Left ventricle myocardium inferior (tissue), 1 donor: ENCODE data around the gene NUCKS1. TPM values are rescaled to one million over a fixed set of nuclear protein-coding genes. Genes with fewer than 3 reads are reported as not detected.
A peak's percentile ranks its signal among the peaks of the same experiment; 100 is the strongest.

ENCODE experiments used
- DNase-seq: peaks from one replicate; pipeline ENCODE4 v3.0.0-alpha.2; 2020
- H3K27ac ChIP-seq: fragments of 200-600 bp; replicated peaks from 2 replicates; pipeline ENCODE4 v1.8.0; 2021
- H3K27me3 ChIP-seq: fragments of 200-600 bp; 2 replicates; pipeline ENCODE4 v1.8.0; 2021; ENCODE audit warnings: low read depth
- H3K36me3 ChIP-seq: fragments of 200-600 bp; 2 replicates; pipeline ENCODE4 v1.8.0; 2021
- H3K4me1 ChIP-seq: fragments of 200-600 bp; 2 replicates; pipeline ENCODE4 v1.8.0; 2021
- H3K4me3 ChIP-seq: fragments of 200-600 bp; 2 replicates; pipeline ENCODE4 v1.8.0; 2021; ENCODE audit warnings: mild to moderate bottlenecking, moderate library complexity
- H3K9me3 ChIP-seq: fragments of 200-600 bp; replicated peaks from 2 replicates; pipeline ENCODE4 v1.8.0; 2021
- CTCF ChIP-seq: fragments of 200-600 bp; IDR thresholded peaks from 2 replicates; pipeline ENCODE4 v1.8.0; 2021; ENCODE audit warnings: antibody characterized with exemption, mild to moderate bottlenecking, borderline replicate concordance
- intact Hi-C: fragments of 100-400 bp; cut with micrococcal nuclease; formaldehyde crosslinking; loops from one replicate; pipeline ENCODE4 v1.11.0; 2022
- total RNA-seq: library from RNA; stranded (reverse); fragmentation: NEBNext Ultra II Directional; extraction: Animal tissue kit (Norgen Biotek cat#: 25700); gene quantifications from one replicate; pipeline ENCODE4 v1.2.1, GENCODE V29; 2021
- donor health status: DM: no; HTN: yes; CAD: no; lungs with severe emphysema.

NUCKS1 gene
- total RNA-seq, 1 donor from 2014 or later: 217 TPM

DNA sequence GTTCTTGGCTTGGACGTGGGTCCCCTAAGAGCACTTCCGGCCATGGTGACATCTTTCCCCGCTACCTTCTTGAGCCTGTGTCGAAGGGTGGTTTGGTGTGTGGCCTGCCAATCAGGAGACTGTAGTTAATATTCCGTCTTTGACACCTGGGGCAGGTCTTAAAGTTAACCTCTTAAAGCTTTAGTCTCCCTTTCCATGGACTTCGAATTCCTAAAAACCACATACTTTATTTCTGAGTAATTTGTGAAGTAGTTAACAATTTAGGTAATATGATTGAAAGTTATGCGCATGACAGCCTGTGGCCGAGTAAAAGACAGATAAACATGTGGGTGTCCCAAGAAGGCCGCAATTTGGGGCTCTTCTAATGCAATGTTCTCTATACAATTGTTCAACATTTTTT is 35.5 kb upstream of the NUCKS1 start:
- Histone ChIP-seq H3K4me1 (peaks cover 42% of the 10 kb centered on the region), H3K4me3 (no peak overlapping the region), H3K27me3 (no peaks in the 10 kb centered on the region), H3K36me3 (peaks cover 9% of the 10 kb centered on the region), H3K9me3 (no peaks in the 10 kb centered on the region), H3K27ac (peak overlapping the region; percentile 82)
- DNase-seq: no peak
- TF ChIP-seq CTCF: no peak
- intact Hi-C loops: no loop called here

DNA sequence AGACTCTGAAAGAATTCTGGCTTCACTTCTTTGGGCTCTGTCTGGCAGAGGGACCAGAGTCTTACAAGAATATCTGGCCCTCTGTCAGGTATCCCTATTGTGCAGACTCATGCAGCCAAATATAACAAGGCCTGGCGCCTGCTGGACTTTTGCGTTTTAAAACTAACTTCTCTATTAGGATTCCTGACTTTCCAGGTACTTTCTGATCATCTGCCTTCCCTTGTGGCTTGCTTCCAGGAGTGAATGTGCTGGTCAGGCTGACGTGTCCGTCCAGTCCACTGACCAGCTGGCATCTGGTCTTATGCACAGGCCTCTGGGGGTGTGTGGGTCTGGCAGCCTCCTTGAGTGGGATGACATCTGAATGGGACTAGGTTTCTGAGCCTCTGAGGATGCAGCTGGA is 33.9 kb upstream of the NUCKS1 start:
- Histone ChIP-seq H3K27me3 (no peaks in the 10 kb centered on the region), H3K4me1 (peaks cover 42% of the 10 kb centered on the region), H3K27ac (peak overlapping the region; percentile 82), H3K36me3 (peaks cover 3% of the 10 kb centered on the region), H3K9me3 (no peaks in the 10 kb centered on the region), H3K4me3 (no peak overlapping the region)
- DNase-seq: no peak
- no peak for TF ChIP-seq CTCF
- intact Hi-C loops: no loop called here

GRCh38 chr1:205783433-205783795 is 33.4 kb upstream of the NUCKS1 start:
- H3K9me3 ChIP-seq: no peaks in the 10 kb centered on the region
- no peak for DNase-seq
- H3K4me1 ChIP-seq: peaks cover 42% of the 10 kb centered on the region
- no peaks in the 10 kb centered on the region for H3K27me3 ChIP-seq
- intact Hi-C loops: no loop called here
- no peak for TF ChIP-seq CTCF
- H3K36me3 ChIP-seq: no peaks in the 10 kb centered on the region
- no peak overlapping the region for H3K4me3 ChIP-seq
- peak overlapping the region; percentile 82 for H3K27ac ChIP-seq

DNA sequence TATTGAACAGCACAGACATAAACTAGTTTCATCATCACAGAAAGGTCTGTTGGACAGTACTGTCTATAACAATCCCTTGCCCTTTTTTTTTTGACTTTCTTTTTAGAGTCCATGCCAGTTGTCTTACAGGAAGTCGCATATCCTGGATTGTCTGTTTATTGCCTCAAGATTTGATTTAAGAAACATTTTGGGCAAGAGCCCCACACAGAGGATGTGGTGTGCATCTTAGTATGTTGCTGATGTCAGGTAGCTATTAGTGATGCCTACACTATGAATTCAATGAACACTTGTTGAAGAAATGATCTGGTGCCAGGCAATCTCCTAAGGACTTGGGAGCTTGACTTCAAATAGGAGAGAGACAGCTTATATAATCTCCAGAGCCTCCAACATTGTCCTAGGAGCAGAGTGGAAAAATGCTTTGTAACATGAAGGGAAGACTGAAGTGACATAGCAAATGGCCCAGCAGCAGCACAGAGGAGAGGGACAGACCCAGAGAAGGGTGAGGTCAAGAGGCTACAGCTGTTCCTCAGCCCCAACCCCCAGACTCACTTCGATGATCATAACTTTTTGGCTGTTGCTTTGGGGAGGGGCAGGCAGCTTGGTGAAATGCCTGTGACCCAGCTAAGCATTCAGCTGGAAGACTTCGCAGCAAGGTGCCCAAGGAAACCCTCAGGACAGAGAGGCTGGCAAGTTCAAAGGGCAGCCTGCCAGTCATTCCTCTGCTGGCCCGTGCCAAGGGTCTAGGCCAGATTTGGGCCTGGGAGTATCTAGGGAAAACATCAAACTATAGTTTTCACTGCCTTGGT is 32.8 kb upstream of the NUCKS1 start:
- no peak for DNase-seq
- no peaks in the 10 kb centered on the region for H3K27me3 ChIP-seq
- H3K4me1 ChIP-seq: peaks cover 38% of the 10 kb centered on the region
- H3K36me3 ChIP-seq: no peaks in the 10 kb centered on the region
- intact Hi-C loops: no loop called here
- no peak overlapping the region for H3K4me3 ChIP-seq
- H3K27ac ChIP-seq: peak overlapping the region; percentile 82
- TF ChIP-seq CTCF: no peak
- no peaks in the 10 kb centered on the region for H3K9me3 ChIP-seq

DNA sequence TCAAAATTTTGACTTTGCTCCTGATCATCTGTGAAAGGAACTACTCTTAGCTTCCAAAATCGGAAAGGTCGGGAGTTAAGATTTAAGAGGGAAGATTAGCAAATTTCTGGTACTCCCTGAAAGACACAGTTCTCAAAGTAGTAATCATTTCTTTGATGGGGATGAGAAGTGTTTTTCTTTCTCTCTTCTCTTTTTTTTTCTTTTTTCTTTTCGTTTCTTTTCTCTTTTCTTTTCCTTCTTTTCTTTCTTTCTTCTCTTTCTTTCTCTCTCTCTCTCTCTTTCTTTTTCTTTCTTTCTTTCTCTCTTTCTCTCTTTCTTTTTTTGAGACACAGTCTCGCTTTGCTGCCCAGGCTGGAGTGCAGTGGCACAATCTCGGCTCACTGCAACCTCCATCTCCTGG is 30.4 kb upstream of the NUCKS1 start:
- peaks cover 26% of the 10 kb centered on the region for H3K4me1 ChIP-seq
- no peak for TF ChIP-seq CTCF
- DNase-seq: no peak
- intact Hi-C loops: no loop called here
- H3K4me3 ChIP-seq: no peak overlapping the region
- no peaks in the 10 kb centered on the region for H3K9me3 ChIP-seq
- no peak overlapping the region for H3K27ac ChIP-seq
- H3K27me3 ChIP-seq: no peaks in the 10 kb centered on the region
- H3K36me3 ChIP-seq: no peaks in the 10 kb centered on the region
